K562 (cell line): ENCODE data around the gene ANXA8. TPM values are rescaled to one million over a fixed set of nuclear protein-coding genes. Genes with fewer than 3 reads are reported as not detected.

ENCODE experiments used
- ATAC-seq: fragments of 200-7000 bp; cut with Tn5 transposase; 3 replicates; pipeline ENCODE4 v1.9.1; 2020; ENCODE audit warnings: moderate library complexity
- BruUV-seq: library from RNA; stranded (reverse); fragments of 400-500 nt; replicated peaks from 2 replicates; lab custom pipeline; 2021; lab: Mats Ljungman, UMichigan
- CTCF ChIA-PET: fragments of 300-600 bp; formaldehyde crosslinking; extraction: SDS; loops from one replicate; lab custom pipeline; 2021; ENCODE audit warnings: low intra/inter-chr PET ratio; lab: Yijun Ruan, JAX
- POLR2A ChIA-PET: fragments of 300-600, 350-650 bp; sonication (Branson Sonifier 250); formaldehyde crosslinking; extraction: SDS; loops from one replicate; lab custom pipeline; 2021; ENCODE audit warnings: antibody characterized with exemption, inconsistent platforms; lab: Yijun Ruan, JAX
- DNase-seq, 4 experiments: peaks; one replicate each; pipeline versions ENCODE4 v3.0.0 to v3.0.0-alpha.2; 2011 to 2018; ENCODE audit warnings: low spot score in 3 of 4, mixed read lengths in 3 of 4; ENCODE audit errors: extremely low read depth in 1 of 4
- FAIRE-seq: peaks from 2 replicates; lab custom pipeline; 2011; peaks lifted over from hg19 to GRCh38; lab: Jason Lieb, UNC
- H2AFZ ChIP-seq: 2 replicates; pipeline ENCODE4 v1.6.0; 2011; ENCODE audit warnings: low read depth, low read length, control low read depth, inconsistent platforms
- H3K27ac ChIP-seq: fragments of 200-600 bp; 3 replicates; pipeline ENCODE4 v1.8.0; 2011; ENCODE audit warnings: low read depth, mild to moderate bottlenecking, control low read depth, inconsistent platforms, low read length, moderate library complexity, mixed read lengths; ENCODE audit errors: extremely low read depth
- H3K27me3 ChIP-seq, 2 experiments: fragments of 300-600 bp in 1 of 2; 2 replicates in 1 of 2; 3 replicates in 1 of 2; pipeline versions ENCODE4 v1.6.0 to v1.8.0; 2011; ENCODE audit warnings: inconsistent platforms in 2 of 2, low read length in 2 of 2, mild to moderate bottlenecking in 1 of 2, mixed read lengths in 1 of 2, moderate library complexity in 1 of 2; ENCODE audit not compliant: control insufficient read depth in 2 of 2, insufficient read depth in 2 of 2
- H3K36me3 ChIP-seq: fragments of 300-600 bp; 3 replicates; pipeline ENCODE4 v1.8.0; 2011; ENCODE audit warnings: mild to moderate bottlenecking, low read length, inconsistent platforms; ENCODE audit not compliant: control insufficient read depth, insufficient read depth
- H3K4me1 ChIP-seq, 2 experiments: fragments of 200-600 bp in 1 of 2; replicated peaks in 1 of 2; 2 replicates in 1 of 2; 3 replicates in 1 of 2; pipeline versions ENCODE4 v1.5.1 to v1.8.0; 2011; ENCODE audit warnings: inconsistent platforms in 2 of 2, low read length in 2 of 2, mild to moderate bottlenecking in 1 of 2, mixed read lengths in 1 of 2, moderate library complexity in 1 of 2; ENCODE audit not compliant: control insufficient read depth in 2 of 2, insufficient read depth in 2 of 2
- H3K4me2 ChIP-seq: 2 replicates; pipeline ENCODE4 v1.6.1; 2011; ENCODE audit warnings: low read length, control low read depth, inconsistent platforms, mixed read lengths; ENCODE audit not compliant: insufficient read depth
- H3K4me3 ChIP-seq: fragments of 200-600 bp; sonication (generic), shearing (Covaris generic); 2 replicates; pipeline ENCODE4 v1.5.1; 2016; ENCODE audit warnings: control low read depth, inconsistent platforms
- H3K79me2 ChIP-seq: fragments of 200-600 bp; 3 replicates; pipeline ENCODE4 v1.8.0; 2011; ENCODE audit warnings: low read length, inconsistent platforms; ENCODE audit not compliant: control insufficient read depth, insufficient read depth
- H3K9ac ChIP-seq, 2 experiments: 2 replicates each; pipeline versions ENCODE4 v1.6.0 to v1.6.1; 2011; ENCODE audit warnings: low read depth in 2 of 2, low read length in 2 of 2, control low read depth in 1 of 2, inconsistent platforms in 1 of 2, mild to moderate bottlenecking in 1 of 2, mixed read lengths in 1 of 2; ENCODE audit not compliant: insufficient read depth in 1 of 2
- H3K9me1 ChIP-seq: one replicate; pipeline ENCODE4 v1.6.0; 2011; ENCODE audit warnings: inconsistent platforms, mild to moderate bottlenecking, low read length, moderate library complexity; ENCODE audit not compliant: control insufficient read depth, insufficient read depth
- H3K9me3 ChIP-seq: replicated peaks from 2 replicates; pipeline ENCODE4 v1.5.1; 2011; ENCODE audit warnings: low read depth, low read length, inconsistent platforms; ENCODE audit not compliant: control insufficient read depth, insufficient read depth
- H4K20me1 ChIP-seq: replicated peaks from 2 replicates; pipeline ENCODE4 v1.6.1; 2011; ENCODE audit warnings: low read length, inconsistent platforms, mixed read lengths; ENCODE audit not compliant: control insufficient read depth, insufficient read depth
- ETV5 ChIP-seq: sonication (generic); formaldehyde crosslinking; IDR thresholded peaks from 2 replicates; pipeline ENCODE4 v1.4.0; 2020; ENCODE audit warnings: low read depth, mild to moderate bottlenecking, missing genetic modification reagents
- GMEB1 ChIP-seq: fragments of 250-450 bp; sonication (Bioruptor Pico); IDR thresholded peaks from 2 replicates; pipeline ENCODE4 v1.4.0; 2020; ENCODE audit warnings: mild to moderate bottlenecking
- HMG20A ChIP-seq: fragments of 450-650 bp; formaldehyde crosslinking; conservative IDR thresholded peaks from 2 replicates; pipeline ENCODE4 v1.4.0; 2020; ENCODE audit warnings: mild to moderate bottlenecking, mixed read lengths
- POLR2G ChIP-seq: fragments of 200-400 bp; formaldehyde crosslinking; IDR thresholded peaks from 2 replicates; pipeline ENCODE4 v1.6.1; 2017; ENCODE audit warnings: low read depth, mild to moderate bottlenecking, antibody characterized with exemption, low read length, moderate library complexity
- THAP7 ChIP-seq: fragments of 250-450 bp; sonication (Bioruptor Pico); IDR thresholded peaks from 2 replicates; pipeline ENCODE4 v1.5.0; 2021
- THRB ChIP-seq: fragments of 450-650 bp; formaldehyde crosslinking; conservative IDR thresholded peaks from 2 replicates; pipeline ENCODE4 v1.4.0; 2022; ENCODE audit warnings: mild to moderate bottlenecking, missing genetic modification characterization
- ZNF175 ChIP-seq: fragments of 200-800 bp; sonication (Bioruptor generic); IDR thresholded peaks from 2 replicates; pipeline ENCODE4 v1.6.1; 2016; ENCODE audit warnings: low read depth, mild to moderate bottlenecking, missing genetic modification characterization, missing compliant biosample characterization
- ZNF347 ChIP-seq: fragments of 450-650 bp; formaldehyde crosslinking; IDR thresholded peaks from 2 replicates; pipeline ENCODE4 v1.4.0; 2020; ENCODE audit warnings: low read depth, mild to moderate bottlenecking, moderate library complexity
- WGBS: fragments of 100-300 bp; shearing (Covaris generic); methylation state at CpG from one replicate; pipeline ENCODE4 v1.1.6; 2016; ENCODE audit warnings: low coverage, mixed read lengths; ENCODE audit not compliant: insufficient coverage; ENCODE audit errors: missing lambda C conversion rate; 5-methylcytosine and 5-hydroxymethylcytosine counted together
- in situ Hi-C: fragments of 300-500 bp; cut with MboI; formaldehyde crosslinking; loops from 4 replicates; pipeline ENCODE4 v1.15.0; 2018; ENCODE audit warnings: inconsistent platforms, mixed read lengths
- intact Hi-C: fragments of 100-400 bp; cut with micrococcal nuclease; formaldehyde crosslinking; loops from 2 replicates; pipeline ENCODE4 v1.14.2; 2022
- polyA plus RNA-seq, 8 experiments: library from polyadenylated mRNA; depleted of rRNA in 4 of 8; stranded (reverse) in 5 of 8; unstranded in 3 of 8; fragments of >200 nt; fragmentation: Nextera tagmentation in 2 of 8; fragmentation: Illumina TruSeq in 1 of 8; extraction: Ambion mirVana in 2 of 8; extraction: Trizol in 1 of 8; gene quantifications; 2 replicates each; pipeline versions ENCODE4 v1.2.1 to v1.2.3, GENCODE V29; 2011 to 2014; ENCODE audit warnings: inconsistent platforms in 1 of 8, missing spikeins in 1 of 8
- total RNA-seq, 7 experiments: library from RNA; depleted of rRNA in 6 of 7; stranded (reverse); fragments of >200 nt in 6 of 7; fragmentation: Illumina TruSeq in 2 of 7; extraction: Trizol in 2 of 7; gene quantifications; 2 replicates each; pipeline versions ENCODE4 v1.2.1 to v1.2.3, GENCODE V29; 2011 to 2021; ENCODE audit warnings: low replicate concordance in 1 of 7
- TF ChIP-seq, protein P1 (sequence below), 2 experiments: fragments of 450-650 bp; formaldehyde crosslinking in 1 of 2; IDR thresholded peaks; 2 replicates each; pipeline versions ENCODE4 v1.4.0 to v1.6.1; 2014 to 2020; ENCODE audit warnings: mild to moderate bottlenecking in 2 of 2, borderline replicate concordance in 1 of 2, low read depth in 1 of 2

ANXA8 gene
- total and polyA plus RNA-seq, 9 of the 15 experiments (the other 6 are each of a cell fraction or from before 2014, with no cell fraction given): not detected

DNA sequence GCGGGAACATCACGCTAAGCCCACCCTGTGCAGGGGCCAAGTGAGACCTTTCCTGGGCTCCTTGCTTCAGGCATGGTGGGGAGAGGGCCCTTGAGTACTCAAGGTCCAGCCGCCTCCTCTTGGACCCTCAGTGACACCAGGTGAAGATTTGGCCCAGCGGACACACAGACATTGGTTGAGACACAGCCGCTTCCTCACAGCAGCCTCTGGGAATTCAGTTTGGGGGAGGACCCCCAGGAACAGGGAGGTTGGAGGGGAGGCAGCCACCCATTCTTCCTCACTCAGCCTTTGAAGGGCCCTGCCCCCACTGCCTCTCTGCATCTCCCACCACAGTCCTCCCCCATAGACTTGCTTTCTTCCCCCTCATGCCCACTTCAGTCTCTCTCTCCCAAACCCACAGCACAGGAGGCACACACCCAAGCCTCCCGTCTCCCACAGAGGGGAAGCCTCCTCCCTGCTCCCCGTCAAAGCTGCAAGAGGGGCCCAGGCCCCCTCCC lies 31.9 kb downstream of the ANXA8 start:
- Histone ChIP-seq H3K27ac (no peak overlapping the region), H3K4me2 (no peak overlapping the region), H3K4me3 (no peak overlapping the region), H2AFZ (no peak overlapping the region), H3K79me2 (no peaks in the 10 kb centered on the region), H3K36me3 (no peaks in the 10 kb centered on the region), H3K9me1 (no peaks in the 10 kb centered on the region), H4K20me1 (no peaks in the 10 kb centered on the region; the same call in 1 of the 2 replicates), H3K9ac (peak overlapping the region in 1 of 2 experiments; percentile 57; a peak in 1 of 4 replicates), H3K9me3 (no peaks in the 10 kb centered on the region), H3K27me3 (peaks cover 21 to 62% of the 10 kb centered on the region in 2 experiments; a peak in 4 of 5 replicates), H3K4me1 (peaks cover 0 to 8% of the 10 kb centered on the region in 2 experiments; a peak in 1 of 5 replicates)
- 4% methylated on average over 7 of the region's 7 CpGs for WGBS
- in situ Hi-C loops: no loop called here
- TF ChIP-seq GMEB1: no peak
- TF ChIP-seq ETV5 (CRISPR knock-in tag): no peak
- TF ChIP-seq POLR2G: no peak
- no peak for TF ChIP-seq ZNF175 (CRISPR knock-in tag)
- TF ChIP-seq, protein P1, sequence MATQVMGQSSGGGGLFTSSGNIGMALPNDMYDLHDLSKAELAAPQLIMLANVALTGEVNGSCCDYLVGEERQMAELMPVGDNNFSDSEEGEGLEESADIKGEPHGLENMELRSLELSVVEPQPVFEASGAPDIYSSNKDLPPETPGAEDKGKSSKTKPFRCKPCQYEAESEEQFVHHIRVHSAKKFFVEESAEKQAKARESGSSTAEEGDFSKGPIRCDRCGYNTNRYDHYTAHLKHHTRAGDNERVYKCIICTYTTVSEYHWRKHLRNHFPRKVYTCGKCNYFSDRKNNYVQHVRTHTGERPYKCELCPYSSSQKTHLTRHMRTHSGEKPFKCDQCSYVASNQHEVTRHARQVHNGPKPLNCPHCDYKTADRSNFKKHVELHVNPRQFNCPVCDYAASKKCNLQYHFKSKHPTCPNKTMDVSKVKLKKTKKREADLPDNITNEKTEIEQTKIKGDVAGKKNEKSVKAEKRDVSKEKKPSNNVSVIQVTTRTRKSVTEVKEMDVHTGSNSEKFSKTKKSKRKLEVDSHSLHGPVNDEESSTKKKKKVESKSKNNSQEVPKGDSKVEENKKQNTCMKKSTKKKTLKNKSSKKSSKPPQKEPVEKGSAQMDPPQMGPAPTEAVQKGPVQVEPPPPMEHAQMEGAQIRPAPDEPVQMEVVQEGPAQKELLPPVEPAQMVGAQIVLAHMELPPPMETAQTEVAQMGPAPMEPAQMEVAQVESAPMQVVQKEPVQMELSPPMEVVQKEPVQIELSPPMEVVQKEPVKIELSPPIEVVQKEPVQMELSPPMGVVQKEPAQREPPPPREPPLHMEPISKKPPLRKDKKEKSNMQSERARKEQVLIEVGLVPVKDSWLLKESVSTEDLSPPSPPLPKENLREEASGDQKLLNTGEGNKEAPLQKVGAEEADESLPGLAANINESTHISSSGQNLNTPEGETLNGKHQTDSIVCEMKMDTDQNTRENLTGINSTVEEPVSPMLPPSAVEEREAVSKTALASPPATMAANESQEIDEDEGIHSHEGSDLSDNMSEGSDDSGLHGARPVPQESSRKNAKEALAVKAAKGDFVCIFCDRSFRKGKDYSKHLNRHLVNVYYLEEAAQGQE (IDR thresholded peaks at IDR 0.05; ENCODE audit: borderline replicate concordance): no peak
- TF ChIP-seq, protein P1 (CRISPR knock-in tag; IDR thresholded peaks at IDR 0.05; ENCODE audit: low read depth): no peak
- TF ChIP-seq THAP7 (CRISPR knock-in tag): no peak
- TF ChIP-seq ZNF347 (CRISPR knock-in tag): no peak
- TF ChIP-seq THRB (CRISPR knock-in tag): no peak
- no peak for TF ChIP-seq HMG20A (CRISPR knock-in tag)
- CTCF ChIA-PET: no interaction called here
- intact Hi-C loops: loop anchor here (5.0 kb wide), 1 partner anchor 90 kb away; no protein-coding TSS in a partner anchor
- ATAC-seq (no peak), FAIRE-seq (no peak), DNase-seq (peak in 1 of 4 experiments; percentile 10)
- POLR2A ChIA-PET: no interaction called here
- no TSS peak for BruUV-seq
